ENCODE results near the gene ANKRD6. TPM values are rescaled to one million over a fixed set of nuclear protein-coding genes. Genes with fewer than 3 reads are reported as not detected.

The ANKRD6 gene
- total RNA-seq, 1 experiment from 2014 or later, result 5.6 TPM

DNA sequence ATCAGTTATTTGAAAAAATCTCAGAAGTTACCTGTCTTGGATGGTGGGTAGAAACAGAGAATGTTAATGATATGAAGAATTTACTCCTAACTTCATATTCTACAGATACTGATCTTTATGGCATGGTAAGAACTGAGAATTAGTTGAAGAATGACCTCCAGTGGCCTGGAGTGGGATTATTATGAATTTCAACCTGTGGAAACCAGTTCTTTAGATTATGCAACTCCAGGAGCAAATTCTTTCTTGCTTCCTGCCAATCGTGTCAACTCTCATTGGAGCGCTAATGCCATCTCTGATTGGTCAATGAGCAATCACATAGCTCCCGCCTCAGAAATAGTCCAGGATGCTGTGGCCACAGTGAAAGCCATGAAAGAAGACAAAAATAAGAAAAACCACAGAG, 165.0 kb downstream of the ANKRD6 start:
- TF ChIP-seq EZH2phosphoT487 (IDR thresholded peaks at IDR 0.05; ENCODE audit: borderline replicate concordance, low read length), result no peak
- TF ChIP-seq, protein P1, sequence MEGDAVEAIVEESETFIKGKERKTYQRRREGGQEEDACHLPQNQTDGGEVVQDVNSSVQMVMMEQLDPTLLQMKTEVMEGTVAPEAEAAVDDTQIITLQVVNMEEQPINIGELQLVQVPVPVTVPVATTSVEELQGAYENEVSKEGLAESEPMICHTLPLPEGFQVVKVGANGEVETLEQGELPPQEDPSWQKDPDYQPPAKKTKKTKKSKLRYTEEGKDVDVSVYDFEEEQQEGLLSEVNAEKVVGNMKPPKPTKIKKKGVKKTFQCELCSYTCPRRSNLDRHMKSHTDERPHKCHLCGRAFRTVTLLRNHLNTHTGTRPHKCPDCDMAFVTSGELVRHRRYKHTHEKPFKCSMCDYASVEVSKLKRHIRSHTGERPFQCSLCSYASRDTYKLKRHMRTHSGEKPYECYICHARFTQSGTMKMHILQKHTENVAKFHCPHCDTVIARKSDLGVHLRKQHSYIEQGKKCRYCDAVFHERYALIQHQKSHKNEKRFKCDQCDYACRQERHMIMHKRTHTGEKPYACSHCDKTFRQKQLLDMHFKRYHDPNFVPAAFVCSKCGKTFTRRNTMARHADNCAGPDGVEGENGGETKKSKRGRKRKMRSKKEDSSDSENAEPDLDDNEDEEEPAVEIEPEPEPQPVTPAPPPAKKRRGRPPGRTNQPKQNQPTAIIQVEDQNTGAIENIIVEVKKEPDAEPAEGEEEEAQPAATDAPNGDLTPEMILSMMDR (conservative IDR thresholded peaks at IDR 0.05; ENCODE audit: low read depth, low read length), result peak; percentile 60
- no peaks in the 10 kb centered on the region for H4K20me1 ChIP-seq (ENCODE audit: low read length)
- BruUV-seq (replicated peaks), result no TSS peak
- no peak overlapping the region for H3K27ac ChIP-seq (ENCODE audit: low read length)
- H3K4me1 ChIP-seq (ENCODE audit: insufficient read depth, low read length), result no peaks in the 10 kb centered on the region
- no peaks in the 10 kb centered on the region for H3K79me2 ChIP-seq (ENCODE audit: low read length)
- H3K4me3 ChIP-seq (ENCODE audit: low read length), result 0 out of 2 replicates have a peak overlapping the region, but pooled peaks have one; percentile 30
- ATAC-seq (peak; percentile 49), DNase-seq (peak; percentile 75)
- H2AFZ ChIP-seq (ENCODE audit: low read length), result peak overlapping the region; percentile 72
- POLR2A ChIA-PET (ENCODE audit: unreplicated experiment), result no interaction called here
- H3K36me3 ChIP-seq (ENCODE audit: low read depth, low read length), result no peaks in the 10 kb centered on the region
- no peaks in the 10 kb centered on the region for H3K27me3 ChIP-seq (ENCODE audit: low read length)
- no peaks in the 10 kb centered on the region for H3K9me2 ChIP-seq (replicated peaks; ENCODE audit: low read length)
- peak overlapping the region; percentile 21; the same call in 1 of the 2 replicates for H3K4me2 ChIP-seq (ENCODE audit: low read length)
- intact Hi-C loops (cut with micrococcal nuclease), result loop anchor here (5.0 kb wide), 2 partner anchors 166 to 226 kb away; partner anchors contain the start of gene ANKRD6
- H3K9me3 ChIP-seq (ENCODE audit: low read length), result no peaks in the 10 kb centered on the region
- H3K9ac ChIP-seq (ENCODE audit: low read length), result no peak overlapping the region
- no peaks in the 10 kb centered on the region for H3F3A ChIP-seq (ENCODE audit: low read length, unreplicated experiment)
- CTCF ChIA-PET, result interaction anchor here (0.8 kb wide), 2 partner anchors 165 to 226 kb away, joined by 3 to 4 read pairs; partner anchors contain the start of gene ANKRD6

DNA sequence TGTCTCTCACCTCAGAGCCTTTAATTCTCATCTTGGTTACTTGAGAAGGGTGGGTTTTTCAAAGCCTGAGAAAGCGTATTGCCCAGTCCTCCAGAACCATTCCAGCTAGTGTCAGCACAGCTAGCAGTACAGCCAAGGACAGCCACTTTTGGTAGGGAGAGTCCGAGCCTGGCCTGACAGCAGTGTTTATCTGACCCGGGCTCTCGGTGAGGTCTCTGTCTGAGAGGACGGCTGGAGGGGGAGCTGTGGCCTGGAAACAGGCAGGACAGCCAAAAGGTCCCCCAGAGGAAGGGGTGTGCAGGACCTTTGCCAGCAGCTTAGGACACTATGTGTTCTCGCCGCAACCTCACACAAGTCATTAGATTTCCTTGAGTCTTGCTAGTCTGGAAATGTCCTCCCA, 166.8 kb downstream of the ANKRD6 start:
- Histone ChIP-seq H3K4me3 (ENCODE audit: low read length) (no peak overlapping the region), H3K4me1 (ENCODE audit: insufficient read depth, low read length) (no peaks in the 10 kb centered on the region), H3K9me3 (ENCODE audit: low read length) (no peaks in the 10 kb centered on the region), H2AFZ (ENCODE audit: low read length) (no peak overlapping the region), H3K79me2 (ENCODE audit: low read length) (no peaks in the 10 kb centered on the region), H4K20me1 (ENCODE audit: low read length) (no peaks in the 10 kb centered on the region), H3K27ac (ENCODE audit: low read length) (no peak overlapping the region), H3K4me2 (ENCODE audit: low read length) (no peak overlapping the region), H3F3A (ENCODE audit: low read length, unreplicated experiment) (no peaks in the 10 kb centered on the region), H3K27me3 (ENCODE audit: low read length) (no peaks in the 10 kb centered on the region), H3K9ac (ENCODE audit: low read length) (no peak overlapping the region), H3K9me2 (replicated peaks; ENCODE audit: low read length) (no peaks in the 10 kb centered on the region), H3K36me3 (ENCODE audit: low read depth, low read length) (no peaks in the 10 kb centered on the region)
- no peak for DNase-seq
- intact Hi-C loops (cut with micrococcal nuclease), result loop anchor here (5.0 kb wide), 2 partner anchors 167 to 227 kb away; partner anchors contain the start of gene ANKRD6
- no TSS peak for BruUV-seq (replicated peaks)
- ChIA-PET POLR2A (ENCODE audit: unreplicated experiment) (no interaction called here), CTCF (no interaction called here)
- no peak for ATAC-seq
- no peak for TF ChIP-seq EZH2 (IDR thresholded peaks at IDR 0.05; ENCODE audit: low read length, unreplicated experiment)
- no peak for TF ChIP-seq EZH2phosphoT487 (IDR thresholded peaks at IDR 0.05; ENCODE audit: borderline replicate concordance, low read length)
- TF ChIP-seq, protein P1 (conservative IDR thresholded peaks at IDR 0.05; ENCODE audit: low read depth, low read length), result no peak

DNA sequence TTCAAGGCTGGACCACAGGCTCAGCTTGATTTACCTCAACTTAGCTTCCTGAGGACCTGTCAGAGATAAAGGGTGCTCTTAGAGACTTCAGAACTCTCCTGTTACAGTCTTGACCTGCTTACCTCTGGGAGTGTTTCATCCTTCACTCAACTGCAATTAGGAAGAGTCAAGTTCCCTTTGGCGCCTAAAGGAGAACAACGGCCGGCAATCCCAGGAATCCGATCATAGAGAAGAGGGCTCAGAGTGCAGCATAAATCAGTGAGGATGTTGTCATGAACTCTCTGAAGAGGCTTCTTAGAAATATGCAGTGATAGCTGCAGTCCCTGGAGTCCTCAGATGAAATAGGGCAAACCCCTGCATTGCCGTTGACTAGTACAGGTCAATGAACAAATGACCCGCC, 169.2 kb downstream of the ANKRD6 start:
- Histone ChIP-seq H3K4me1 (ENCODE audit: insufficient read depth, low read length) (no peaks in the 10 kb centered on the region), H3K9me2 (replicated peaks; ENCODE audit: low read length) (no peaks in the 10 kb centered on the region), H3K27ac (ENCODE audit: low read length) (no peak overlapping the region), H3K27me3 (ENCODE audit: low read length) (no peaks in the 10 kb centered on the region), H2AFZ (ENCODE audit: low read length) (no peak overlapping the region), H3K79me2 (ENCODE audit: low read length) (no peaks in the 10 kb centered on the region), H3K36me3 (ENCODE audit: low read depth, low read length) (no peaks in the 10 kb centered on the region), H3F3A (ENCODE audit: low read length, unreplicated experiment) (no peaks in the 10 kb centered on the region), H3K9me3 (ENCODE audit: low read length) (no peaks in the 10 kb centered on the region), H4K20me1 (ENCODE audit: low read length) (no peaks in the 10 kb centered on the region), H3K4me3 (ENCODE audit: low read length) (no peak overlapping the region), H3K4me2 (ENCODE audit: low read length) (no peak overlapping the region), H3K9ac (ENCODE audit: low read length) (no peak overlapping the region)
- BruUV-seq (replicated peaks), result no TSS peak
- CTCF ChIA-PET, result no interaction called here
- DNase-seq (no peak), ATAC-seq (no peak)
- TF ChIP-seq, protein P1 (conservative IDR thresholded peaks at IDR 0.05; ENCODE audit: low read depth, low read length), result no peak
- no peak for TF ChIP-seq EZH2 (IDR thresholded peaks at IDR 0.05; ENCODE audit: low read length, unreplicated experiment)
- TF ChIP-seq EZH2phosphoT487 (IDR thresholded peaks at IDR 0.05; ENCODE audit: borderline replicate concordance, low read length), result no peak
- intact Hi-C loops (cut with micrococcal nuclease), result no loop called here
- POLR2A ChIA-PET (ENCODE audit: unreplicated experiment), result no interaction called here

Data from PC-3 (cell line).